Measurements from ENCODE around the gene EIF4A2.

- TF ChIP-seq ESRRA (CRISPR knock-in tag; IDR thresholded peaks at IDR 0.05; ENCODE audit: borderline replicate concordance) = no peak
- TF ChIP-seq CTCF (IDR thresholded peaks at IDR 0.05) = no peak
- TF ChIP-seq FOXJ3 (CRISPR knock-in tag; IDR thresholded peaks at IDR 0.05; ENCODE audit: borderline replicate concordance) = no peak
These were observed 37.4 kb upstream of the EIF4A2 start for GRCh38 chr3:186746008-186746407.
